ENCODE measurements around the gene NTM. TPM values are rescaled to one million over a fixed set of nuclear protein-coding genes. Genes with fewer than 3 reads are reported as not detected.

Gene NTM
- total and polyA plus RNA-seq, 2 donors (not counting 3 experiments of a cell fraction or from before 2014, with no cell fraction given): 1.00 to 1.1 TPM

DNA sequence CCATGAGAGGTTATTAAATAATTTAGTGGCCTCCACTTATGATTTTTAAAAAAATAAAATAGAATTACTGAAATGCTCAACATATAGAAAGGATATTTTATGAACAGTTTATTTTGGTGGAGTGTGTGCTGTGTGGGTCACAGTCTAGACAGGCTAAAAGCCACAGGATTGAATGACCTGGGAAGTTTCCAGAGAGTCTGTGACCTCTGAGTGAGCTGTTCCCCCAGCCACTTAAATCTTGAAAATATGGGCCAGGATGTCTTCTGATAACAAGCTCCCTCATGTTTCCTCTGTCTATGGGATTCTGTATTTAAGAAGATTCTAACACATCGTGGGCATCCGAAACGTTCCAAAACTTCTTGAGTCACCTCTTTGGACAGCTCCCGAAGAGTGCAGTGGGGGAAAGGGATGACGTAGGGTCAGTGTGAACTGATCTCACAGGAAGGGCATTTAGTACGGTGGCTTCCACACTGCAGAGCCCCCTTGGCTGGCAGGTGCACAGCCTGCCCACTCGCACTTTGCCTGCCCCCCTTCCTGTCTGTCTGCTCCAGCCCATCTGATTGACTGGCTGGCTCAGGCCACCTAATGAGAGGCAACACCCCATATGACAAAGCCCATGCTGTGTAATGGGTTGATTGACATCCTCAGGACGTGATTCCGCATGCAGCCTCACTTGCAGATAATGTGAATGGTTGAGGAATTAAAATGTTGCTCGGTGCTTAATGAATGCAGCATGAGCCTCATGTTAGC, 97.4 kb downstream of the NTM start:
- Histone ChIP-seq H3K27me3 (ENCODE audit: control insufficient read depth in 2 of 2, insufficient read depth in 2 of 2, low read length in 2 of 2) (no peaks in the 10 kb centered on the region), H4K20me1 (replicated peaks; ENCODE audit: control insufficient read depth, extremely low read depth, insufficient read depth, low read length) (no peaks in the 10 kb centered on the region), H2AFZ (ENCODE audit: low read depth, low read length) (no peak overlapping the region), H3K4me1 (ENCODE audit: control insufficient read depth, extremely low read depth, insufficient read depth, low read length) (no peaks in the 10 kb centered on the region), H3K27ac (ENCODE audit: insufficient read depth, low read depth, low read length) (no peak overlapping the region), H3K36me3 (ENCODE audit: control insufficient read depth in 2 of 2, extremely low read depth in 1 of 2, insufficient read depth in 2 of 2, low read length in 2 of 2) (no peaks in the 10 kb centered on the region), H3K9me3 (replicated peaks; ENCODE audit: control insufficient read depth, insufficient read depth, low read length) (no peaks in the 10 kb centered on the region), H3K4me3 (replicated peaks in 1 of 3; ENCODE audit: insufficient read depth in 1 of 3, low read depth in 1 of 3, low read length in 3 of 3) (no peak overlapping the region), H3K9me1 (replicated peaks; ENCODE audit: control insufficient read depth, extremely low read depth, insufficient read depth, low read length) (no peaks in the 10 kb centered on the region), H3K9ac (replicated peaks; ENCODE audit: extremely low read depth, insufficient read depth, low read length) (no peak overlapping the region), H3K4me2 (ENCODE audit: insufficient read depth, low read length) (no peak overlapping the region), H3K79me2 (ENCODE audit: control insufficient read depth, insufficient read depth, low read length) (no peaks in the 10 kb centered on the region)
- CTCF ChIA-PET: no interaction called here
- POLR2A ChIA-PET: no interaction called here
- FAIRE-seq: no peak
- no TSS peak for BruUV-seq (replicated peaks)
- DNase-seq (ENCODE audit: low read depth, low spot score): no peak
- TF ChIP-seq FOS (IDR thresholded peaks at IDR 0.05; ENCODE audit: borderline replicate concordance, insufficient read depth, low read length) (no peak), EZH2 (IDR thresholded peaks at IDR 0.05; ENCODE audit: borderline replicate concordance, low read depth, low read length, severe bottlenecking) (no peak), MYC (IDR thresholded peaks at IDR 0.05; ENCODE audit: low read depth, low read length) (no peak), POLR2AphosphoS5 (IDR thresholded peaks at IDR 0.05; ENCODE audit: insufficient read depth, low read depth, low read length) (no peak), JUN (IDR thresholded peaks at IDR 0.05; ENCODE audit: borderline replicate concordance, insufficient read depth, insufficient read length, low read depth) (no peak), GATA2 (IDR thresholded peaks at IDR 0.05; ENCODE audit: insufficient read depth, insufficient read length, low read depth, low read length) (no peak), POLR2A (IDR thresholded peaks at IDR 0.05; ENCODE audit: low read depth, low read length) (no peak), MAX (IDR thresholded peaks at IDR 0.05; ENCODE audit: insufficient read depth, insufficient read length) (no peak)
- TF ChIP-seq, protein P1, sequence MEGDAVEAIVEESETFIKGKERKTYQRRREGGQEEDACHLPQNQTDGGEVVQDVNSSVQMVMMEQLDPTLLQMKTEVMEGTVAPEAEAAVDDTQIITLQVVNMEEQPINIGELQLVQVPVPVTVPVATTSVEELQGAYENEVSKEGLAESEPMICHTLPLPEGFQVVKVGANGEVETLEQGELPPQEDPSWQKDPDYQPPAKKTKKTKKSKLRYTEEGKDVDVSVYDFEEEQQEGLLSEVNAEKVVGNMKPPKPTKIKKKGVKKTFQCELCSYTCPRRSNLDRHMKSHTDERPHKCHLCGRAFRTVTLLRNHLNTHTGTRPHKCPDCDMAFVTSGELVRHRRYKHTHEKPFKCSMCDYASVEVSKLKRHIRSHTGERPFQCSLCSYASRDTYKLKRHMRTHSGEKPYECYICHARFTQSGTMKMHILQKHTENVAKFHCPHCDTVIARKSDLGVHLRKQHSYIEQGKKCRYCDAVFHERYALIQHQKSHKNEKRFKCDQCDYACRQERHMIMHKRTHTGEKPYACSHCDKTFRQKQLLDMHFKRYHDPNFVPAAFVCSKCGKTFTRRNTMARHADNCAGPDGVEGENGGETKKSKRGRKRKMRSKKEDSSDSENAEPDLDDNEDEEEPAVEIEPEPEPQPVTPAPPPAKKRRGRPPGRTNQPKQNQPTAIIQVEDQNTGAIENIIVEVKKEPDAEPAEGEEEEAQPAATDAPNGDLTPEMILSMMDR (IDR thresholded peaks at IDR 0.05; ENCODE audit: extremely low read depth in 1 of 2, insufficient read depth in 1 of 2, low read depth in 1 of 2, low read length in 2 of 2): no peak
- intact Hi-C loops (cut with micrococcal nuclease): no loop called here
- dilution Hi-C loops (cut with MboI; ENCODE audit: extremely low pct_ligation_motif_present, low sequenced_read_pairs): no loop called here

Measured in endothelial cell of umbilical vein (primary cell).